SIG-M5 (cell line): ENCODE measurements around the gene C6orf132.

Experiments
- DNase-seq: peaks from one replicate; lab custom pipeline; 2025; lab: John Stamatoyannopoulos, UW

C6orf132 gene

DNA sequence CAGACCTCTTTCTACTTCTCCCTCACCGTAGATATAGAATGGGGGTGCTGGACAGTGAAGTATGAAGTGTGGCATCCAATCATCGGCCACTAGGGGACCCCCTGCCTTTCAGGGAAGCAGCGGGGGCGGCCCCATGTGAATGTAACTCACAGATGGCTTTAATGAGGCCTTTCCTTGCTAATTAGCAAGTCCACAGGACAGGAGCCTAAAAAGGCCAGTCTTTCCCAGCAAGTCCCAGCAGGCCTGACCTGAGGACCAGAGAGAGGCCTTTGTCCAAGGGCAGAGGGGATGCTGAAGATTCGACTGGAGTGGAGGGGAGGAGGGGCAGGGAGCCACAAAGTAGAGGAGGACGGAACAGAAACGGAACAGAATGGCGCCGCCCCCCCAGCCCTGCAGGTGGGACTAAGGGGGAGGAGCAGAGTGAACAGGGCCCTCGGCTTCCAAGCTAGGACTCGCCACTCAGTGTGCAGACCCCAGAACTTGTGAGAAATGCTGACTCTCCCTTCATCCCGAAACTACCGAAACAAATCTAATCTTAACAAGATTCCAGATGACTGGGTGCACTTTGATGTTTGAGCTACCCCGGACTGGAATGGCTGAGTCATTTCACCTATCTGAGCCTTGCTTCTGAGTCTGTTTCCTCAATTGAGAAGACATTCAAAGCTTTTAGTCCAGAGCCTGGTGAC, 5.8 kb downstream of the C6orf132 start:
- no peak for DNase-seq

- DNase-seq = no peak
Measured at GRCh38 chr6:42135722-42136121, 6.7 kb downstream of the C6orf132 start.

DNA sequence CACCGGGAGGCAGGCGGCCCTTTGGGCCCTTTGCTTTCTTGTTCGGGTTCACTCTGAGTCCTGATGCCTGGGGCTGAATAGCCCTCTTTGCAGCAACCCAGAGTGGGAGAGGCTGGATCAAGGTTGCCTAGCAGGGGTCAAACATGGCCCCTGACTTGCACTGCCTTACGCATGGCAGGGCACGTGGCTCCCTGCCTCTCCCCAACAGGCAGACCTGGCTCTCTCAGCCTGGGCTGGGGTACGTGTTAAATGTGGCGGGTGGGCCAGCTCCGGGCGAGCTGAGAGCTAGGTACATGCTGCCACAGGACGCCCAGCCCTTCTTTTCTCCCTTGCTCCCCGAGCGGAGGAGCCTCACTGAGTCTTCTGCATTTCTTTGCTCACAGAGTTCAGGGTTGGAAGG, 7.3 kb downstream of the C6orf132 start:
- no peak for DNase-seq

- DNase-seq = no peak
Measured at GRCh38 chr6:42133926-42134325, 8.5 kb downstream of the C6orf132 start.

GRCh38 chr6:42131531-42131930, 10.9 kb downstream of the C6orf132 start:
- no peak for DNase-seq

GRCh38 chr6:42129360-42129676, 13.1 kb downstream of the C6orf132 start:
- DNase-seq = no peak

DNA sequence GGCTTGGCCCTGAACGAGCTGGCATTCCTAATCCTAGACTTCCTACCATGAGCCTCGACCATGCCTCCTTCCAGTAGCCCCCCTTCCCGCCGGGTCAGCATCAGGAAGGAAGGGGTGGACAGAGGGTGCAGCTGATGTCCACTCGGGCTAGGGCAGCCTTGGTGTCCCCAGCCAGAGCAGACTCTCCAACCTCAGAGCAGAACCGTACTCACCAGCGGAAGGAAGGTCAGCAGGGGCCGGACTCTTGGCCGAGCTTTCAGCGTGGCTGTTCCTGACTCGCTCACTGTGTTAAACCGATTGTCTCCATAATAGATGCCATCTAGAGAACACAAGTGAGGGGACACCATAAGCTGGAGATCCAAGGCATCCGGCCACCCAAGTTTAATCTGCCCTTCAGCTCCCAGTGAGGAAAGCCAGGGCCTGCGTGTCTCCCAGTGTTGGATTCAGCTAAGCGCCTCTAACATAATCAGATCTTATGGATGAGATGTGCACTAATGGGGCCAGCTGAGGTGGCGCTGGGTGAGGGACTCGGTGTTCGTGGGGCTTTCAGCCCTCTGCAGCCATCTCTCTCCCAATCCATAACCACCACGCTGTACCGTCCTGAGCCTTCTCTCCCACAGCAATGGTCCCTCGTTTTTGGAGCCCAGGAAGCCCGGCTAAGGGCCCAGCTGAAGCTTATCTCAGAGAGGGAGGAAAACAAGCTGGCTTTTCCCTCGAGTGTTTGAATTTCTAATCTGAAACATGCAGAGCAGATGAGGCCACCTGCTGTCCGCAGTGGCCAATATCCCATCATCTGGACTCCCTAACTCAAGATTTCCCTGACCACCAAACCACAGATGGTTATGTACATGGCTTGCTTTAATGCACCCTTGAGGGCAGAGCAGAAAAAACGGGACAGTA, 13.7 kb downstream of the C6orf132 start:
- DNase-seq = no peak

- no peak for DNase-seq
Measured at GRCh38 chr6:42125663-42126062, 16.8 kb downstream of the C6orf132 start.

DNA sequence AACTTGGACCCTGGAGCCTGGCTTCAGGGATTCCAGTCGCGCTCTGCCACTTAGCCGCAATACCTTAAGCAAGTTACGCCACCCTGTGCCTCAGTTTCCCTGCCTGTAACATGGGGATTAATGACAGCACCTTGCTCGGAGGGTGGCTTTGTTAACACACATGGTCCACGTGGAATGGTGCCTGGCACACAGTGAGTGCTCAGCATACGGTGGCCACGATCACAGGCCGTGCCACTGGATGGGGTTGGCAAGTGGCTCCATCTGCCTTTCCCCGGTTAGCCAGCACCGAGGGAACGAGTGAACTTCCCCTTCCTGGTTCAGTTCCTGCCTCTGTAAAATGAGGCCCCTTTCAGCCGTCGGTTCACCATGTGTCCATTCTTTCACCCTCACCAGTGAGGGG, 17.2 kb downstream of the C6orf132 start:
- DNase-seq = no peak

DNA sequence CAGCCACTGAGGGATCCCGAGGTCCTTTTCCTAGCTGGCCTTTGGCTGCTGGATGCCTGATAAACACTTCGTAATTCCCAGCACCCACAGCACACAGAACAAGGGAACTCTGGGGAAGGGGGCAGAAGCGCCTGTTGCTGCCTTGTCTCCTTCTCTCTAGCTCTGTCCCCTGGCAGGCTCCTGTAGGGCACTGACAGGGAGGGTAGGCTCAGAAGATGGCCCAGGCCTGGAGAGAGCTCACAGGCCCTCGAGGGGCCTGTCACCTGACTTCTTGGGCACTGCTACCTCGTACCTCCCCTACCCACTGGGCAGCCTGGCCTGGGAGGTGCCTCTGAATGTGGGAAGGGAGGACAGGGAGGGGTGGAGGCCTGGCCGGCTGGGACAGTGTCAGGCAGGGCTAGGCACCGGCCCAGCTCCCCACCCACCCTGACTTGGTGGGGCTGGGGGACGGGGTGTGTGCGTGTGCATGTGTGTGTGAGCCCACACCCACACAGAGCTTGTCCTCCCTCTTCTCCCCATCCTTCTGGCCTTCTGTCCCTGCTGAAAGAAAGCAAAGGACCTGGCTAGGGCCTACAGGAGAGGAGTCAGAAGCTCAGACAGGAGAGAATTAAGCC, 18.1 kb downstream of the C6orf132 start:
- no peak for DNase-seq

DNA sequence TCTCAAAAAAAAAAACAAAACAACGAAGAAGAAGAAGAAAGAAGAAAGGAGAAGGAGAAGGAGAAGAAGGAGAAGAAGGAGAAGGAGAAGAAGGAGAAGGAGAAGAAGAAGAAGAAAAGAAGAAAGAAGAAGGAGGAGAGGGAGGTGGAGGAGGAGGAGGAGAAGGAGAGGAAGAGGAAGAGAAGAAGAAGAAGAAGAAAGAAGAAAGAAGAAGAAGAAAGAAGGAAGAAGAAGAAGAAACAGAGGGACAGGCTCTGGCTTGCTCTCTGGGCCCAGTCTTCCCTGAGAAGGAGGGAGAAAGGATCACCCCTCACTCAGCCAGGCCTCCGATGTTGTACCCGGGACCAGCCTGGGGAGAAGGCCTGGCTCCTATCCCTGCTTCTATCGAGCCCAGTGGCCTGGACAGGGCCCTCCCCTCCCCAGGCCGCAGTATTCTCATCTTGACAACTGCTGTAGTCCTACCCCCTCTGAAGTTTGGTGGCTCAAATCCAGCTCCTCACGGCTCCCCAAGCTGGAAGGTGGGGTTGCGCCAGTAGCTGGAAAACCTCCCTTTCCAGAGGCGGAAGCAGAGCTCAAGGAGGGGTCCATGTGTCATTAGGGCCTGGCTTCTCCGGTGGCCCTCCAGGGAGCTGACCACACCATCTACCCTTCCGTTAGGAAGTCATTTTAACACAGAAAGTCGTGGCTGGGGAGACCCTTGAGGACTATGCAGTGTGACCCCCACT, 18.9 kb downstream of the C6orf132 start:
- DNase-seq = no peak

DNA sequence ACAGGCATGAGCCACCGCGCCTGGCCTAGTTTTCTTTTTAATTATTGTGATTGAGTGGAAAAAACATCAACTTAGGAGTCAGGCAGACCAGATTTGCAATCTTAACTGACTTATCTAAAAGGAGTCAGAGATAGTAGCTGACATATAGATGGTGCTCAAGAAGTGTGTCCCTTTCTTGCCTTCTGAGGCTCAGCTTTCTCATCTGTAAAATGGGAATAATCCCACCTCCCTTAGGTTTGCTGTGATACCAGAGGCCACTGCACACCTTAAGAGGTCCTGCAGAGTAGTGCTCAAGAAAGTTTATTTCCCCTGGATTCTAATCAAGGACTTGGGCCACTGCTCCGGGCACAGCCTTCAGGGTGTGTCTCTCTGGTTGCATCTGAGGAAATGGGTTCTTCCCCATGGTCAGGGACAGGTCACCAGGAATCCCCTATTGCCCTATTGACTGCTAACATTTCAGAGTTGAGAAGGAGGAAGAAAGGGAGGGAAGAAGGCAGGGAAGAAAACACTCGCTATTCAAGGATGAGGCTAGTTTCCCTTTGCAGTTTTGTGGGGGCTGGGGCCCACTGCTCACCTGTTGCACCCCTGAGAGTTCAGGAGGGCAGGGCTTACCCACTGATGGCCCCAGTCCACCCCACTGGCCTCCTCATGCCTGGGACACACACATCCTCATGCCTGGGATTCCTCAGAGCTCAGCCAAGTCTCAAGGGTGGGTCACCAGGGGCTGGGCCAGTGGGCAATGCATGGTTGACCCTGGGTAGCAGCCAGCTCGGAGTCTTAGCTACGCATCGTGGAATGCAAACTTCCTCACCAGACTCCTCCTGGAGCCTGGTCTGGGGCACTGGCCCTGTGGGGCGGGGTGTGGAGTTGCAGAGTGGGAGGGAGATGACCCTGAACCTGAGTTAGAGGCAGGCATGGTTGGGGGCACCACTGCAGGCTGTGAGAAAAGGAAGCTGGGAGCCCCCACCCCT, 21.2 kb downstream of the C6orf132 start:
- DNase-seq = no peak

DNA sequence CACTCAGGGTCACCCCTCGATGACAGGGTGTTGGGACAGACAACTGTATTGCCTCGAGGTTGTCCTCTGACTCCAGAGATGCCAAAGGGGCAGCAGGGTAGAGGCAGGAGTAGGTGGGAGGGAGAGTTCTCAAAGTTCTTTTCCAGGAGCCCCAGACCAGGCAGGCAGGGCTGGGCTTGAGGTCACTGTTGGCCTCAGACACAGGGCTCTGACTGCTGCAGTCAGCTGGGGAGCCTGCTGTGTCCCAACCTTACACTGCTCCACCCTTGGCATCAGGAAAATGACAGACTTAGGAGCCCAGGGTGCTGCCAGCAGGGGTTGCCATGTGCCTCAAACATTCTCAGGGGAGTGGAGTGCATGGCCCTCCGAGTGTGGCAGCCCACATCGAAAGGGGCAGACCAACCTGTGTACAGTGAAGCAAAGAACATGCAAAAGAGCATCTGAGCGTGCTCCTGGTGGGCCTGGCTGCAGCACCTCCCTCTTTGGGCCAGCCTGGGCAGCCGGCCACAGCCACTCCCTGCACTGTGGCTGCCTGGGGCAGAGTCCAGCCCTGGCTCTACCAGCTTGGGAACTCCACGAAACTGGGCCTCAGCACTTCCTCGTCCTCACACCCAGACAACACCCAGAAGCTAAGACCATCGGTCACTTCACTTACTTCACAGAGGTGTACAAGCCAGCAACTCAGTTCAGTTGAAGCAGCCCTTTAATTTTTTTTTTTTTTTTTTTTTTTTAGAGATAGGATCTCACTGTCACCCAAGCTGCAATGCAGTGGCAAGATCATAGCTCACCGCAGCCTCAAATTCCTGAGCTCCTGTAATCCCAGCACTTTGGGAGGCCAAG, 24.0 kb downstream of the C6orf132 start:
- no peak for DNase-seq

GRCh38 chr6:42117843-42118161, 24.6 kb downstream of the C6orf132 start:
- DNase-seq = no peak

- DNase-seq = no peak
Measured at GRCh38 chr6:42113936-42114636, 28.3 kb downstream of the C6orf132 start.

GRCh38 chr6:42112351-42112750, 30.1 kb downstream of the C6orf132 start:
- DNase-seq = no peak

DNA sequence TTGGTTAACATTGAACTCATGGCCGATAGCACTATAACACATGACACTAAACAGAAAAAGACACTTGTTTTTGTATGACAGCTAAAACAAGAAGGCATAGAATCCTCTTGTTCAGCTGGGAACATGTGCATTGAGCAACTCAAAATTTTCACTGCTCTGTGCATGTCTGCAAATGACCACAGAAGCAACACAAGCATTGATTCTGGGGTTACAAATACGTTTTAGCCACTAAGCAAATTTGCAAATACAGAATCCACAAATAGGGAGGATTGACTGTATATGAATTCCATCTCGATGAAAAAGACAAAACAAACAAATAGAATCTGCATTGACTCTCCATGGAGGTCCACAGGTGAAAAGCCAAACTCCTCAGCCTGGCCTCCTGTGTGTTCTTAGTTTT, 31.7 kb downstream of the C6orf132 start:
- DNase-seq = no peak

DNA sequence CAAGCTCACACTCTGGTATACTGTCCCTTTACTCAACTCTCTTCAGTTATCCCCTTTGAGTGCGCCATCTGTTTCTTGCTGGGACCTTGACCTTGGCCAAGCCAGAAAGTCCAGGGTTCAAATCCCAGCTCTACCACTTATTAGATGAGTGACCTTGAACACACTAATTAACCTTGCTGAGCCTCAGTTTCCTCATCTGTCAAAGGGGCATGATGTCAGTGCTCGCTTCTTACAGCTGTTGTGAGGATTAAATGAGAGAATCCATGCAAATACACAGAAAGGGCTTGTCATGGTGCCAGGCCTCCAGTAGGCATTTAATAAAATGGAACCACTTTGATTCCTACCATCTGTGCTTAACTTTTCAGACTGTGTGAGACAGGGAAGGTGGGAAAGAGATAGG, 34.3 kb downstream of the C6orf132 start:
- DNase-seq = no peak

- no peak for DNase-seq
Measured at GRCh38 chr6:42106112-42107023, 36.1 kb downstream of the C6orf132 start.
